GOT3 (cell line): ENCODE measurements around the gene SPC24.
"Not testable (repeated sequence)": the region's sequence is repeated elsewhere in the genome, so short reads cannot be mapped to it uniquely, and the experiment has no call there.

ENCODE experiments used
- DNase-seq: peaks from one replicate; lab custom pipeline; 2025; ENCODE audit warnings: mixed read lengths; lab: John Stamatoyannopoulos, UW

Gene SPC24

GRCh38 chr19:11125994-11126685 lies 29.4 kb downstream of the SPC24 start:
- no peak for DNase-seq

- DNase-seq = not testable (repeated sequence)
These were observed 31.4 kb downstream of the SPC24 start for GRCh38 chr19:11124157-11124556.

- DNase-seq = no peak
These were observed 32.5 kb downstream of the SPC24 start for GRCh38 chr19:11123114-11123513.

GRCh38 chr19:11121963-11122362 lies 33.6 kb downstream of the SPC24 start:
- DNase-seq = not testable (repeated sequence)

GRCh38 chr19:11116507-11116906 lies 39.1 kb downstream of the SPC24 start:
- no peak for DNase-seq

- DNase-seq = no peak
These were observed 39.6 kb downstream of the SPC24 start for GRCh38 chr19:11115895-11116446.

GRCh38 chr19:11115042-11115441 lies 40.5 kb downstream of the SPC24 start:
- DNase-seq = no peak

- no peak for DNase-seq
These were observed 42.4 kb downstream of the SPC24 start for GRCh38 chr19:11113140-11113708.

- no peak for DNase-seq
These were observed 43.8 kb downstream of the SPC24 start for GRCh38 chr19:11111771-11112144.

- DNase-seq = no peak
These were observed 44.3 kb downstream of the SPC24 start for GRCh38 chr19:11111117-11111770.

- no peak for DNase-seq
These were observed 46.8 kb downstream of the SPC24 start for GRCh38 chr19:11108746-11109145.

GRCh38 chr19:11106477-11106876 lies 49.1 kb downstream of the SPC24 start:
- no peak for DNase-seq

GRCh38 chr19:11105014-11105636 lies 50.5 kb downstream of the SPC24 start:
- DNase-seq = no peak

GRCh38 chr19:11103667-11104066 lies 51.9 kb downstream of the SPC24 start:
- not testable (repeated sequence) for DNase-seq

GRCh38 chr19:11102944-11103343 lies 52.6 kb downstream of the SPC24 start:
- DNase-seq = no peak

GRCh38 chr19:11101057-11101456 lies 54.5 kb downstream of the SPC24 start:
- no peak for DNase-seq

GRCh38 chr19:11100049-11100448 lies 55.5 kb downstream of the SPC24 start:
- DNase-seq = no peak

GRCh38 chr19:11098861-11099260 lies 56.7 kb downstream of the SPC24 start:
- DNase-seq = no peak

- no peak for DNase-seq
These were observed 57.3 kb downstream of the SPC24 start for GRCh38 chr19:11098327-11098726.

GRCh38 chr19:11097367-11097766 lies 58.2 kb downstream of the SPC24 start:
- not testable (repeated sequence) for DNase-seq

GRCh38 chr19:11096210-11096841 lies 59.3 kb downstream of the SPC24 start:
- DNase-seq = no peak
